GM19324 (cell line): Measurements from ENCODE around the gene PHLDB1.

Experiments
- ATAC-seq: cut with Tn5 transposase; IDR thresholded peaks from one replicate; pipeline ENCODE4 v1.9.1; 2021; ENCODE audit warnings: mild to moderate bottlenecking, moderate library complexity; ENCODE audit not compliant: unreplicated experiment, low FRiP score

Gene PHLDB1

GRCh38 chr11:118635642-118636041, 28.2 kb downstream of the PHLDB1 start:
- ATAC-seq, result no peak

GRCh38 chr11:118636569-118637290, 29.3 kb downstream of the PHLDB1 start:
- ATAC-seq, result no peak

- no peak for ATAC-seq
Measured at GRCh38 chr11:118638726-118639125, 31.3 kb downstream of the PHLDB1 start.

GRCh38 chr11:118639899-118640298, 32.5 kb downstream of the PHLDB1 start:
- ATAC-seq, result no peak

- ATAC-seq, result no peak
Measured at GRCh38 chr11:118640332-118641154, 33.1 kb downstream of the PHLDB1 start.

GRCh38 chr11:118641397-118642019, 34.1 kb downstream of the PHLDB1 start:
- ATAC-seq, result no peak

- no peak for ATAC-seq
Measured at GRCh38 chr11:118643142-118643994, 36.0 kb downstream of the PHLDB1 start.

- no peak for ATAC-seq
Measured at GRCh38 chr11:118643995-118644345, 36.6 kb downstream of the PHLDB1 start.

- no peak for ATAC-seq
Measured at GRCh38 chr11:118644496-118644895, 37.1 kb downstream of the PHLDB1 start.

GRCh38 chr11:118645066-118645715, 37.8 kb downstream of the PHLDB1 start:
- ATAC-seq, result no peak

- no peak for ATAC-seq
Measured at GRCh38 chr11:118646393-118646792, 39.0 kb downstream of the PHLDB1 start.

- ATAC-seq, result no peak
Measured at GRCh38 chr11:118648291-118648690, 40.9 kb downstream of the PHLDB1 start.

GRCh38 chr11:118649941-118650340, 42.5 kb downstream of the PHLDB1 start:
- ATAC-seq, result no peak

- no peak for ATAC-seq
Measured at GRCh38 chr11:118650366-118650765, 43.0 kb downstream of the PHLDB1 start.

- ATAC-seq, result no peak
Measured at GRCh38 chr11:118651820-118652219, 44.4 kb downstream of the PHLDB1 start.

GRCh38 chr11:118652681-118653181, 45.3 kb downstream of the PHLDB1 start:
- ATAC-seq, result no peak

GRCh38 chr11:118653684-118654390, 46.4 kb downstream of the PHLDB1 start:
- no peak for ATAC-seq

- no peak for ATAC-seq
Measured at GRCh38 chr11:118655486-118656190, 48.2 kb downstream of the PHLDB1 start.
